NT2/D1 (cell line): ENCODE results near the gene C9orf57.

Experiments
- YY1 ChIP-seq: IDR thresholded peaks from 2 replicates; pipeline ENCODE4 v1.6.1; 2011; ENCODE audit not compliant: insufficient read length, insufficient read depth
- ZNF274 ChIP-seq: IDR thresholded peaks from 2 replicates; pipeline ENCODE4 v1.6.1; 2011; ENCODE audit warnings: mild to moderate bottlenecking, low read depth, low read length

GRCh38 chr9:72029986-72030385, 30.4 kb downstream of the C9orf57 start:
- no peak for TF ChIP-seq ZNF274
- TF ChIP-seq YY1 = no peak
